IMR-90 (cell line): Measurements from ENCODE around the gene ANKRD44. TPM values are rescaled to one million over a fixed set of nuclear protein-coding genes. Genes with fewer than 3 reads are reported as not detected.

Experiments used
- ATAC-seq: fragments of 200-7000 bp; cut with Tn5 transposase; 2 replicates; pipeline ENCODE4 v1.9.1; 2020; ENCODE audit warnings: low read depth, mild to moderate bottlenecking, moderate library complexity
- BruUV-seq: library from RNA; stranded (reverse); fragments of 400-500 nt; replicated peaks from 2 replicates; lab custom pipeline; 2021; lab: Mats Ljungman, UMichigan
- CTCF ChIA-PET: fragments of 300-600 bp; formaldehyde crosslinking; extraction: SDS; loops from one replicate; lab custom pipeline; 2021; ENCODE audit warnings: antibody characterized with exemption; lab: Yijun Ruan, JAX
- POLR2A ChIA-PET: fragments of 300-600 bp; sonication (Branson Sonifier 250); formaldehyde crosslinking; loops from one replicate; lab custom pipeline; 2022; ENCODE audit warnings: antibody characterized with exemption; ENCODE audit not compliant: unreplicated experiment; lab: Charles Lee
- DNase-seq: peaks from one replicate; pipeline ENCODE4 v3.0.0; 2013
- H2AFZ ChIP-seq: replicated peaks from 2 replicates; pipeline ENCODE3; 2013; ENCODE audit warnings: low read length, mild to moderate bottlenecking; ENCODE audit not compliant: poor library complexity
- H2AK5ac ChIP-seq: 2 replicates; pipeline ENCODE4 v1.6.1; 2013; ENCODE audit warnings: low read depth, low read length, inconsistent platforms
- H2AK9ac ChIP-seq: replicated peaks from 2 replicates; pipeline ENCODE3; 2013; ENCODE audit warnings: mild to moderate bottlenecking, low read depth, low read length, moderate library complexity; ENCODE audit not compliant: poor library complexity
- H2BK120ac ChIP-seq: 2 replicates; pipeline ENCODE4 v1.6.1; 2013; ENCODE audit warnings: low read depth, low read length, inconsistent platforms
- H2BK15ac ChIP-seq: 3 replicates; pipeline ENCODE4 v1.6.1; 2013; ENCODE audit warnings: low read depth, low read length, inconsistent platforms
- H2BK20ac ChIP-seq: 2 replicates; pipeline ENCODE4 v1.6.1; 2013; ENCODE audit warnings: low read depth, mild to moderate bottlenecking, inconsistent platforms, low read length, moderate library complexity
- H2BK5ac ChIP-seq: 2 replicates; pipeline ENCODE4 v1.6.1; 2013; ENCODE audit warnings: mild to moderate bottlenecking, low read depth, low read length, inconsistent platforms; ENCODE audit not compliant: poor library complexity, severe bottlenecking
- H3K14ac ChIP-seq: replicated peaks from 2 replicates; pipeline ENCODE4 v1.6.1; 2013; ENCODE audit warnings: low read depth, low read length, inconsistent platforms
- H3K18ac ChIP-seq: 2 replicates; pipeline ENCODE4 v1.6.1; 2013; ENCODE audit warnings: low read depth, low read length, control low read depth
- H3K23ac ChIP-seq: 2 replicates; pipeline ENCODE4 v1.6.1; 2013; ENCODE audit warnings: low read depth, low read length, inconsistent platforms
- H3K27ac ChIP-seq: 2 replicates; pipeline ENCODE4 v1.5.1; 2013; ENCODE audit warnings: mild to moderate bottlenecking, control low read depth, low read length; ENCODE audit not compliant: insufficient read depth
- H3K27me3 ChIP-seq: 2 replicates; pipeline ENCODE4 v1.6.1; 2013; ENCODE audit warnings: low read length; ENCODE audit not compliant: control insufficient read depth, insufficient read depth
- H3K36me3 ChIP-seq: 2 replicates; pipeline ENCODE4 v1.6.1; 2013; ENCODE audit warnings: low read length, mixed read lengths; ENCODE audit not compliant: control insufficient read depth, insufficient read depth
- H3K4ac ChIP-seq: 2 replicates; pipeline ENCODE4 v1.6.1; 2013; ENCODE audit warnings: low read depth, low read length, inconsistent platforms
- H3K4me1 ChIP-seq: 2 replicates; pipeline ENCODE4 v1.6.1; 2013; ENCODE audit warnings: low read length, mixed read lengths; ENCODE audit not compliant: control insufficient read depth, insufficient read depth
- H3K4me2 ChIP-seq: 2 replicates; pipeline ENCODE4 v1.6.1; 2013; ENCODE audit warnings: low read depth, mild to moderate bottlenecking, control low read depth, low read length, moderate library complexity
- H3K4me3 ChIP-seq: 2 replicates; pipeline ENCODE4 v1.5.1; 2013; ENCODE audit warnings: low read depth, mild to moderate bottlenecking, control low read depth, low read length, moderate library complexity; ENCODE audit not compliant: insufficient read depth
- H3K56ac ChIP-seq: 2 replicates; pipeline ENCODE4 v1.6.1; 2013; ENCODE audit warnings: low read length, inconsistent platforms; ENCODE audit not compliant: insufficient read depth; ENCODE audit errors: extremely low read depth
- H3K79me1 ChIP-seq, 2 experiments: 2 replicates each; pipeline ENCODE4 v1.6.1; 2013; ENCODE audit warnings: low read length in 2 of 2, inconsistent platforms in 1 of 2, low read depth in 1 of 2
- H3K9ac ChIP-seq: 2 replicates; pipeline ENCODE4 v1.6.1; 2013; ENCODE audit warnings: low read depth, low read length, control low read depth
- H3K9me1 ChIP-seq: 2 replicates; pipeline ENCODE4 v1.6.1; 2013; ENCODE audit warnings: low read length, inconsistent platforms; ENCODE audit not compliant: insufficient read depth
- H3K9me3 ChIP-seq: 2 replicates; pipeline ENCODE4 v1.6.1; 2013; ENCODE audit warnings: low read length; ENCODE audit not compliant: control insufficient read depth, insufficient read depth
- H4K20me1 ChIP-seq: 2 replicates; pipeline ENCODE4 v1.6.1; 2013; ENCODE audit warnings: low read length, inconsistent platforms; ENCODE audit not compliant: insufficient read depth
- H4K5ac ChIP-seq: 2 replicates; pipeline ENCODE4 v1.6.1; 2013; ENCODE audit warnings: mild to moderate bottlenecking, low read depth, low read length, control low read depth
- H4K8ac ChIP-seq, 2 experiments: 2 replicates each; pipeline ENCODE4 v1.6.1; 2013; ENCODE audit warnings: low read depth in 2 of 2, low read length in 2 of 2, control low read depth in 1 of 2, inconsistent platforms in 1 of 2
- H4K91ac ChIP-seq: 2 replicates; pipeline ENCODE4 v1.6.1; 2013; ENCODE audit warnings: low read depth, low read length, inconsistent platforms; ENCODE audit not compliant: insufficient read depth
- BHLHE40 ChIP-seq: fragments of 150-350 bp; IDR thresholded peaks from 2 replicates; pipeline ENCODE4 v1.6.1; 2016; ENCODE audit warnings: mild to moderate bottlenecking, low read depth, low read length
- CEBPB ChIP-seq: IDR thresholded peaks from 2 replicates; pipeline ENCODE4 v1.6.1; 2012; ENCODE audit warnings: low read depth, low read length, improper control_type of control experiment
- CHD1 ChIP-seq: IDR thresholded peaks from 2 replicates; pipeline ENCODE4 v1.6.1; 2012; ENCODE audit warnings: low read depth, low read length, improper control_type of control experiment
- CTCF ChIP-seq: conservative IDR thresholded peaks from 2 replicates; pipeline ENCODE4 v1.5.1; 2012; ENCODE audit warnings: mild to moderate bottlenecking, low read depth, low read length, improper control_type of control experiment
- FOS ChIP-seq: fragments of 150-350 bp; IDR thresholded peaks from 2 replicates; pipeline ENCODE4 v1.6.1; 2016; ENCODE audit warnings: low read depth, low read length
- MAFK ChIP-seq: IDR thresholded peaks from 2 replicates; pipeline ENCODE4 v1.6.1; 2012; ENCODE audit warnings: low read depth, low read length, improper control_type of control experiment
- MAZ ChIP-seq: IDR thresholded peaks from 2 replicates; pipeline ENCODE4 v1.6.1; 2012; ENCODE audit warnings: low read depth, mild to moderate bottlenecking, low read length, improper control_type of control experiment, moderate library complexity, borderline replicate concordance
- MXI1 ChIP-seq: IDR thresholded peaks from 2 replicates; pipeline ENCODE4 v1.6.1; 2012; ENCODE audit warnings: low read depth, mild to moderate bottlenecking, low read length, moderate library complexity, borderline replicate concordance
- NFE2L2 ChIP-seq: fragments of 150-350 bp; IDR thresholded peaks from 2 replicates; pipeline ENCODE4 v1.6.1; 2016; ENCODE audit warnings: low read depth, mild to moderate bottlenecking, low read length
- POLR2A ChIP-seq: IDR thresholded peaks from 2 replicates; pipeline ENCODE4 v1.6.1; 2012; ENCODE audit warnings: mild to moderate bottlenecking, low read depth, low read length
- RAD21 ChIP-seq: IDR thresholded peaks from 2 replicates; pipeline ENCODE4 v1.6.1; 2012; ENCODE audit warnings: low read length, improper control_type of control experiment
- RCOR1 ChIP-seq: IDR thresholded peaks from 2 replicates; pipeline ENCODE4 v1.6.1; 2012; ENCODE audit warnings: mild to moderate bottlenecking, low read length, improper control_type of control experiment; ENCODE audit not compliant: insufficient replicate concordance
- RFX5 ChIP-seq: IDR thresholded peaks from 2 replicates; pipeline ENCODE4 v1.8.0; 2012; ENCODE audit warnings: low read depth, mild to moderate bottlenecking, low read length, moderate library complexity
- SMC3 ChIP-seq: fragments of 150-350 bp; IDR thresholded peaks from 2 replicates; pipeline ENCODE4 v1.6.1; 2016; ENCODE audit warnings: low read depth, mild to moderate bottlenecking, antibody characterized with exemption, low read length, moderate library complexity
- WGBS, 2 experiments: methylation state at CpG; one replicate each; pipeline versions ENCODE4 v1.1.5 to v1.1.7; 2013; ENCODE audit warnings: missing lambda C conversion rate in 2 of 2; ENCODE audit not compliant: insufficient read length in 1 of 2; ENCODE audit errors: extremely low coverage in 2 of 2; 5-methylcytosine and 5-hydroxymethylcytosine counted together
- dilution Hi-C: fragments of 300-500 bp; cut with HindIII; formaldehyde crosslinking; loops from one replicate; pipeline ENCODE4 v1.14.3; 2018; ENCODE audit warnings: low sequenced_read_pairs; ENCODE audit not compliant: unreplicated experiment
- in situ Hi-C: fragments of 300-500 bp; cut with MboI; formaldehyde crosslinking; loops from 3 replicates; pipeline ENCODE4 v1.14.3; 2019; ENCODE audit warnings: low sequenced_read_pairs, inconsistent platforms, mixed read lengths
- intact Hi-C: fragments of 100-400 bp; cut with micrococcal nuclease; formaldehyde crosslinking; loops from 2 replicates; pipeline ENCODE4 v1.10.0; 2022
- polyA plus RNA-seq, 3 experiments: library from polyadenylated mRNA; depleted of rRNA; stranded (reverse); fragments of >200 nt; gene quantifications; 2 replicates each; pipeline ENCODE4 v1.2.3, GENCODE V29; 2012; ENCODE audit warnings: low replicate concordance in 1 of 3
- total RNA-seq: library from RNA; depleted of rRNA; stranded (reverse); fragments of >200 nt; gene quantifications from 2 replicates; pipeline ENCODE4 v1.2.3, GENCODE V29; 2012
- TF ChIP-seq, protein P1 (sequence below): fragments of 150-350 bp; IDR thresholded peaks from 2 replicates; pipeline ENCODE4 v1.6.1; 2017; ENCODE audit warnings: mild to moderate bottlenecking, antibody characterized with exemption, low read length, low read depth

The ANKRD44 gene
- total and polyA plus RNA-seq, 2 of the 4 experiments (the other 2 are of a cell fraction): 5.2 to 15.6 TPM

DNA sequence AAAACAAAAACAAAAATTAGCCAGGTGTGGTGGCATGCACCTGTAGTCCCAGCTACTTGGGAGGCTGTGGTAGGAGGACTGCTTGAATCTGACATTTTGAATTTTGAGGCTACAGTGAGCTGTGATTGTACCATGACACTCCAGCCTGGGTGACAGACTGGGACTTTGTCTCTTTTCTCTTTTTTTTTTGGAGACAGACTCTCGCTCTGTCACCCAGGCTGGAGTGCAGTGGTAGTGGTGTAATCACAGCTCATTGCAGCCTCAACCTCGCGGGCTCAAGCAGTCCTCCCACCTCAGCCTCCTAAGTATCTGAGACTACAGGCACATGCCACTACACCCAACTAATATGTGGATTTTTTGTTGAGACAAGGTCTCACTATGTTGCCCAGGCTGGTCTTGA is 35.6 kb downstream of the ANKRD44 start:
- in situ Hi-C loops: no loop called here
- CTCF ChIA-PET: no interaction called here
- no peaks in the 10 kb centered on the region for H3K27me3 ChIP-seq

More for the DNA sequence above, 35.6 kb downstream of the ANKRD44 start:
- Histone ChIP-seq H2AFZ (no peak overlapping the region), H3K14ac (no peak overlapping the region), H2BK20ac (no peak overlapping the region), H3K36me3 (no peaks in the 10 kb centered on the region), H3K9ac (no peak overlapping the region), H3K9me3 (no peaks in the 10 kb centered on the region), H4K20me1 (no peaks in the 10 kb centered on the region; the same call in 1 of the 2 replicates), H3K4me1 (no peaks in the 10 kb centered on the region), H2BK5ac (no peak overlapping the region), H3K9me1 (0 out of 2 replicates have a peak, but pooled peaks cover 2% of the 10 kb centered on the region), H2AK9ac (no peak overlapping the region), H4K8ac (no peak overlapping the region), H3K79me1 (peaks cover 0 to 3% of the 10 kb centered on the region in 2 experiments; a peak in 2 of 4 replicates), H3K4me3 (no peak overlapping the region), H3K56ac (no peak overlapping the region), H3K4ac (no peak overlapping the region), H3K27ac (no peak overlapping the region), H3K18ac (no peak overlapping the region), H4K91ac (no peak overlapping the region), H2BK15ac (no peak overlapping the region), H4K5ac (no peak overlapping the region), H3K23ac (no peak overlapping the region), H2BK120ac (no peak overlapping the region), H2AK5ac (no peak overlapping the region), H3K4me2 (no peak overlapping the region)
- BruUV-seq: no TSS peak
- POLR2A ChIA-PET: no interaction called here
- no CpG with 5 or more reads among the region's 3 CpGs for WGBS, 2 experiments
- intact Hi-C loops (no loop called here), dilution Hi-C loops (no loop called here)
- DNase-seq (no peak), ATAC-seq (no peak)
- TF ChIP-seq NFE2L2 (no peak), POLR2A (no peak), FOS (no peak), RFX5 (no peak), CTCF (no peak), SMC3 (no peak), MAZ (no peak), RAD21 (no peak), RCOR1 (no peak), BHLHE40 (no peak), CEBPB (no peak), CHD1 (no peak), MAFK (no peak), MXI1 (no peak)
- TF ChIP-seq, protein P1, sequence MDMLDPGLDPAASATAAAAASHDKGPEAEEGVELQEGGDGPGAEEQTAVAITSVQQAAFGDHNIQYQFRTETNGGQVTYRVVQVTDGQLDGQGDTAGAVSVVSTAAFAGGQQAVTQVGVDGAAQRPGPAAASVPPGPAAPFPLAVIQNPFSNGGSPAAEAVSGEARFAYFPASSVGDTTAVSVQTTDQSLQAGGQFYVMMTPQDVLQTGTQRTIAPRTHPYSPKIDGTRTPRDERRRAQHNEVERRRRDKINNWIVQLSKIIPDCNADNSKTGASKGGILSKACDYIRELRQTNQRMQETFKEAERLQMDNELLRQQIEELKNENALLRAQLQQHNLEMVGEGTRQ: no peak
